SHP77 (cell line): ENCODE measurements around the gene NAV1.

ENCODE experiments used
- DNase-seq, 2 experiments: peaks; one replicate each; lab custom pipeline; 2025; lab: John Stamatoyannopoulos, UW

Gene NAV1

GRCh38 chr1:201586806-201587205, 47.9 kb downstream of the NAV1 start:
- no peak for DNase-seq

- DNase-seq, result no peak
These were observed 48.8 kb downstream of the NAV1 start for GRCh38 chr1:201587729-201588128.
